ENCODE measurements around the gene METTL24.
"Not testable (repeated sequence)": the region's sequence is repeated elsewhere in the genome, so short reads cannot be mapped to it uniquely, and the experiment has no call there.

Gene METTL24

DNA sequence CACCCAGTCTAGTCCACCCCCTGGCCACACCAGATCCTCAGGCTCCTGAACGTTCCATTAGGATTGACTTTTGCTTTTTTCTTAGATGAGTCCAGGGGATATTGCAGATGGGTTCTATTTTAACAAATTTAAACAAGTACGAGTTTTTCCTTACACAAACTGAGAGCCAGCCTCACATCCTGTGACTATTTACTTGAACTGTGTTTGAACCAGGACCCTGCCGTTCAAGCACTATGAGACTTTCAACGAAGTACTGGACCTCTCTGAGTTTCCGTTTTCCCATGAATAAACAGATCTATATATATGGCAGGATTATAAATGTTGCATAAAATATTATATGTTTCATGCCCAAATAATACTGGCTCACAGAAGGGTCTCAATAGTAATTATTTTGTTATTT lies 1.4 kb upstream of the METTL24 start:
- DNase-seq, result no peak

DNA sequence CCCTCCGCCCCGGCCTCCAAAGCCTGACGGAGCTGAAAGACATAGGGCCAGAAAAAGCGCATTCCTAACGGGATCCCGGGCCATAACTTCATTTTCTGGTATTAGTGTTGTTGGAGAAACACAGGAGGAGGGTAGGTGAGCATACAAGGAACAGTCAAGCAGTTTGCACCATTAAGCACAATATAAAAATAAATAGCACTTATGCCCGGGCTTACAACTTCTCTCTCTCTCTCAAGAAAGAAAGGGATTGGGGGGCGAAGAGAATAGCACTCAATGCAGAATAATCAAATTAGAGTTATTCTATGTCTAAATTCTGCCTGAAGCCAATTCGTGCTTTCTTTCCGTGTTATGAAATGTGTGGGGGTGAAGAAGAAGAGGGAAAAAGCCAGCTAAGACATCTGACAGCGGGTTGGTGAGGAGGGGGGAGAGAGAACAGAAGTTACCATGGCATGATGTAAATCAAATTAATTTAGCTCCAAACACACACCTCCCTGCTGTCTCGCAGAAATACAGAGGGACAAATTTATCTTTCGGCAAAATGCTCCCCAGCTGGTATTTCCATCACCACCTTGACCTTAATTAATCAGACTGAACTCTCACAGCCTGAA lies 508 bp upstream of the METTL24 start:
- DNase-seq, result no peak

DNA sequence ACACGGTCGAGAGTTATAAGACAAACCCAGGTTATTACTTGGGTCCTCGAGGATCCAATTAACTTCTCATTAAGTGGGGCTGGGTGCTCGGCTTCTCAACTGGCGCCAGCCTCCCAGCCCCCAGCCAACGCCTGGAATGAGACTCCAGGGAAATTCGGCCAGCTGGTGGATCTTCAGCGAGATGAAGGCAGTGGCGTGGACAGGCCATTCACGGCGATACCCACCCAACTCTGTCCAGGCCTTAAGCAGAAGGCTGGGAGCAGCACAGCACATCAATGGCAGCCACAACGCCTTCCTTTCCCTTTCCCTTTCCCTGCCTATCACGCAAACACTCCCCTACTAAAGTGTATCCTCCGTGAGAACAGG lies 868 bp downstream of the METTL24 start:
- no peak for DNase-seq

DNA sequence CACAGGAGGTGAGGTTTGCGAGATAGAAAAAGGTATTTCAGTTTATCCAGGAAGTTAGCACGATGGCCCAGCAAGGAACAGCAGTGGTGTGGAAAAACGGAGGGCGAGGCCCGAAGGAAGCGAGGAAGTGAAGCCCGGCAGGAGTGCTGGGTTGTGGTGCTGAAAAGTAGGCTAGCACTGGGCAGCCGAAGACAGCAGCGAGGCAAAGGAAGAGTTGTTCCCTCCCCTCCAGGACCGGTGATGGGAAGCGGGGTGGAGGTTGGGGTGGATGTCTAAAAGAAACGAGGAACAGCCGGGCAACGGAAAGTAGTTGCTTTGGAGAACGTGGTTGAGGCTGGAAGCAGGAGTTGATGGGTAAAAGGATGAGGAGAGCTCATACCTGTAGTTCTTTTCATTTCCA lies 1.4 kb downstream of the METTL24 start:
- no peak for DNase-seq

DNA sequence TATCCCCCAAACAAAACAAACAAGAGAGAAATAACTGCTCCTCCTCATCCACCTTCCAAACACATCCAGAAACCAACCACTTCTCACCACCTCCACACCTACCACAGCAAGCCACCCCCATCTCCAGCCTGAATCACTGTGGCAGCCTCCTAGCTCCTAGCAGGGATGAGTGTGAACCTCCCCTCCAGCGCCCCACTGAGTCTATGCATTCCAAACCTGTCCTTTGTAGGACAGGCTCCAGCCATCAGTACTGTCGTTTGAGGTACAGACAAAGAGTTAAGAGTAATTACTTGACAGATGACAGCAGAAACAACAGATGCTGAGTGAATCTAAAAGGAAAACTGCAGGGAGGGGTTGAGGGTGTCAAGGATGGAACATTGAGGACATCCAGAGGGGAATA lies 2.4 kb downstream of the METTL24 start:
- DNase-seq, result no peak

DNA sequence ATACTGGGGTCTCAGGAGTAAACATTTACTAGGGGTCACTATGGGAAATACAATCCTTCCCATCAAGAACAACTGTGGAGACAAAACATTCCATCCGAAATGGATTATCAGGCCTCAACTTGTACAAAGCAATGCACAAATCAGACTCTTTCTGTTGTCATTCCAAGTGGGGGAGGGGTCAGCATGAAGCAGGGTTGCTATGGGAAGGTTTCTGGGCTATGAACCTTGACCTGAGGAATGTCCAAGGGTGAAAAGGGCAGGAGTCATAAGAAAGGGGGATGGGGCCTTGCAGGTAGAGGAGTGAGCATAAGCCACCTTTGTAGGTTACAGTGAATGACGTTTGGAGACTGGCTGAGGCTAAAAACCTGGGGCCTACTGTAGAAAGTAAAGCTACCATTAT lies 3.1 kb downstream of the METTL24 start:
- no peak for DNase-seq

DNA sequence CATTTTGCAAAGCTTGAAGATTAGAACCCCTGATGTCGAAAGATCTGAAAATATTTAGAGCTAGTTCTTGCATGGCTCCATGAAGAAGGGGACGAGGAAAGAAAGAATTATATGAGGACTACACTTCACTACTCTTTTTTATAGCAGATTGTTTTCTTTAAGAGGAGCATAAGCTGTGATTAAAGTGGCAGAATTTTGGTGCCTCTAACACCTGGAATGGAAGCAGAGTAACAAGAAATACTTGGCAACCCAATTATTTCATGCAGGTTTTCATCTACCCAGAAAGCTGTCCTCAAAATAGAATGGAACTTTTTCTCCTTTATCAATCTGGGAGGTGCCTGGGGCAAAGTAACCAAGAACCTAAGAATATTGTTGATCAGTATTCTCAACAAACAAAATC lies 4.0 kb downstream of the METTL24 start:
- DNase-seq, result no peak

DNA sequence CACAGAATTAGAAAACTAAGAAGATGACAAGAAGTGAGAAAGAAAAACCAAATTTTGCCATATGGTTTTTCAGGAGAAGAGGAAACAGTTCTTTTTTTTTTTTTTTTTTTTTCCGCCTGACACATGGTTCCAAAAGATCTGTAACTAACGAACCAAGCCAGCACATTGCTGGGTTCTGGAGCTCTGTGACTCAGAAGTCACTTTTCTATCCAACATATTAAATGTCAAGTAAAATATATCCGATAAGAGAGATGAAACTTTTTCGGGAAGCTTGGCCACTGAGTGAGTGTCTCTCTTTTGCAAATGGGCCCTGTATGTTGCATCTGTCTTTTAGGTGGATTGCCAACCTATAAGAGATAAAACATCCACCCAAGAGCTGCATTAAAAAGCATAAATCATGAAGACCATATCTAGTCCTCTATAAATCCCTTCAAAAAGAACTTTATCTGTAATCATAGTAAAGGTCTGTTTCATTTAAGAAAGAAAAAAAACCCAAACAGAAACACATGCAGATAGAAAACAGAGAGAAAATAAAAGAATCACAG lies 4.6 kb downstream of the METTL24 start:
- DNase-seq, result no peak

DNA sequence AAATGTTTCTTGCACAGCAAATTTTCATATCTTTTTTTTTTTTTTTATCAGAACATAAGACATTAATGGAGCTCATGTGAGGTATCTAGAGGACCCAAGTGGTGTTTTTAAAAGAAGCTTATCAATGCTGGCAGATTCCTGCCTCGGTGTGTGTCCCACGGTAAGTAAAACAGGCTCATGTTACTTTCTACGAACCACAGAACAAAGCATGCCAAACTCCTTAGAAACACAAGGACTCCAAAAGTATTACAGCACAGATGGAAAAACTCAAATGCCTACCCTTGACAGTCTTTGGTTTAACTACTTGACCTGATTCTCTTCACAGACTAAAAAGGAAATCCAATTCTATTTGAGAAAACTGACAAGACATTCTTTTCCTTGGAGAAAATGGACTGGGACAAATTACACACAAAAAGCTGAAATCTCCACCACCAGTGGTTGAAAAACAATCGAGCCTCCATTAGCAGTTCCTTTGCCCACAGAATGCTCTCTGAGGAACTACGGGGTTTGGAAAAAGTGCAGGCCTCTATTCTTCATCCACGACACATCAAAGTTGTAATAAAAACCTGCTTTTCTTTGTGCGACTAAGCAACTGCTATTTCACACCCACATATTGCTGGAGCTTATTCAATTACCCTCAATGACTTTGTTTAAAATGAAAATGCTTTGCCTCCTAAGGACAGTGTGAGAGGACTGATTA lies 5.4 kb downstream of the METTL24 start:
- no peak for DNase-seq

DNA sequence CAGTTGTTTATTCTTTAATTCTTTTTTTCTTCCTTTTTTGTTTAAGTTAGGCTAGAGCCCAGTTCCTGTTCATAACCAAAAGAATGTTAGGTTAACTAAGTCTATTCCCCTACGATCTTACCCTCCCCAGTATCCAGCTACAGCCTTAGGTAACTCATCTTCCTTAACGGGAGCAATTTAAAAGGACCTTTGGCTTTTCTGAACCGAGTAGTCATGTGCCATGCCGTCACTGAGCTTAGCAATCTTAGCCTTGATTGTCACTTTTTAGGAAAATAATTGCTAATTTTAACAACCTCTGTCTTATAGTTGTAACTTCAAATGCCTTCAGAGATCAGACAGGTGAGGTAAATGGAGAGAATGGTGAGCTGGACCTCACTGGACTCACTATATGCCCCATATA lies 6.2 kb downstream of the METTL24 start:
- no peak for DNase-seq

DNA sequence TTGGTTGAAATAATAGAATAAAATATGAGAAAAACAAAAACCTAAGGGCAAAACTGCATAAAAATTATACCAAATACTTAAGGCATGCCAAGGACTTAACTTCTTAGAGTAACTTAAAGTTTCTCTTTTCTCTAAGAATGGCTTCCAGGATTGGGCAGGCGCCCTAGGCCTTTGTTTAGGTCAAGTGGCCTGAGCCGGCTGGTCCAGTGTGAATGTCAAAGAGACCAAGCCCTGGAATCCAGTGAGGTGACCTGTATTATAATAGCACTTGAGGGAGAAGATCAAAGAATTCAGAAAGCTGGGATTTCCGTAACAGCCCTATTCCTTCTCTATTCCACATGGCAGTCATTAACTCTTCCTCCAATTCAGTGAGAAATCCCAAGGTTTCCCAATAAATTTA lies 6.6 kb downstream of the METTL24 start:
- DNase-seq, result no peak

DNA sequence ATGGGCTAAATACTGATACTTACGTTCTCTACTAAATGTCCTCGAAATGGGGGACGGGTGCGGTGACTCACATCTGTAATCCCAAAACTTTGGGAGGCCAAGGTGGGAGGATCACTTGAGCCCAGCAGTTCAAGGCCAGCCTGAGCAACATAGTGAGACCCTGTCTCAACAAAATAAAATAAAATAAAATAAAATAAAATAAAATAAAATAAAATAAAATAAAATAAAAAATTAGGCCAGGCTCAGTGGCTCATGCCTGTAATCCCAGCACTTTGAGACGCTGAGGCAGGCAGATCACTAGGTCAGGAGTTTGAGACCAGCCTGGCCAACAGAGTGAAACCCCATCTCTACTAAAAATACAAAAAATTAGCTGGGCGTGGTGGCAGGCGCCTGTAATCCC lies 7.6 kb downstream of the METTL24 start:
- not testable (repeated sequence) for DNase-seq

DNA sequence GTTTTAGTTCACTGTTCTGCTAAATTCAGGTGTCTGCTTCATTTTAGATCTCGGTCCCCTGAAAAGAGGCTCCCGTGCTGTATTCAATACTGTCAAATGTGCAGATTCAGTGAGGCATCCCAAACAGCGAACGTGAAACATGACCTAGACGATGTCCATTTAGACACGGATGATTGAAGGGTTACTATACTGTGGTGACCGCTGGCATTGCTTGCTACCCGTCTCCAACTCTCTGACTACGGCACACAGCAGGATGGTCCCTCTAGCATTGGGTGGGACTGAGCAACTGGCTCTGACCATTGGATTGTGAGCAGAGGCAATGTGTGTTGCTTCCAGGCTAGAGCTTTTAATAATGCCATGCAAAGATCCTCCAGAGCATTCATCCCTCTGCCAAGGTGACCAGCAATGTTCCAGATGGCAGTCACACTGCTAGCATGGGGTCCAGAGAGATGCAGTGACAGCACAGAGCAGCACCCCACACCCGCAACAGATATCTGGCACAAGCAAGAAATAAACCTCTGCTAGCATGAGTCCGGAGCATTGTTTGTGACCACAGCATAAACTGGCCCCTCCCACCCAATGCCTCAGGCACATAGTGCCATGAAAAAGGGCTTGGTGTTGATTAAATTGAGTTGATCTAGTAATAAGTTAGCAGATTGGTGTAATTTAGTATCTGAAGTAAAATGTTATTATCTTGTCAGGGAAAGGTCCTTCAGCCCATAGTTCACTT lies 9.0 kb downstream of the METTL24 start:
- DNase-seq, result no peak

DNA sequence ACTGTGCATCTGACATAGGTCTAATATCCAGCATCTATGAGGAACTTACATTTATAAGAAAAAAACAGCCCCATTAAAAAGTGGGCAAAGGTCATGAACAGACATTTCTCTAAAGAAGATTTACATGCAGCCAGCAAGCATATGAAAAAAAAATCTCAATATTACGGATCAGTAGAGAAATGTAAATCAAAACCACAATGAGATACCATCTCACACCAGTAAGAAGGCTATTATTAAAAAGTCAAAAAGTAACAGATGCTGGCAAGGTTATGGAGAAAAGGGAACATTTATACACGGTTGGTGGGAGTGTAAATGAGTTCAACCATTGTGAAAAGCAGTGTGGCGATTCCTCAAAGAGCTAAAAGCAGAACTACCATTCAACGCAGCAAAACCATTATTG lies 13.1 kb downstream of the METTL24 start:
- DNase-seq, result no peak

DNA sequence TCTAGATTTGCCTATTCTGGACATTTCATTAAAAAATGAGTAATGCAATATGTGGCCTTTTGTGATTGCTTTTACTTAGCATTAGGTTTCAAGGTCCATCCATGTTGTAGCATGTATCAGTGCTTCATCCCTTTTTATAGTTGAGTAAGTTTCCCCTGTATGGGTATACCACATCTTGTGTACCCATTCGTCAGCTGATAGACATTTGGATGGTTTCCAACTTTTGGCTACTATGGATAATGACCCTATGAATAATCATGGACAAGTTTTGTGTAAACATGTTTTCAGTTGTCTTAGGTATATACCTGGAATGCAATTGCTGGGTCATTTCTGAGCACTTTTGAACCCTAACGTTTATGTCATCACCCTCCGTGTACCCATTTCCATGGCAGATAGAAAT lies 15.4 kb downstream of the METTL24 start:
- no peak for DNase-seq

DNA sequence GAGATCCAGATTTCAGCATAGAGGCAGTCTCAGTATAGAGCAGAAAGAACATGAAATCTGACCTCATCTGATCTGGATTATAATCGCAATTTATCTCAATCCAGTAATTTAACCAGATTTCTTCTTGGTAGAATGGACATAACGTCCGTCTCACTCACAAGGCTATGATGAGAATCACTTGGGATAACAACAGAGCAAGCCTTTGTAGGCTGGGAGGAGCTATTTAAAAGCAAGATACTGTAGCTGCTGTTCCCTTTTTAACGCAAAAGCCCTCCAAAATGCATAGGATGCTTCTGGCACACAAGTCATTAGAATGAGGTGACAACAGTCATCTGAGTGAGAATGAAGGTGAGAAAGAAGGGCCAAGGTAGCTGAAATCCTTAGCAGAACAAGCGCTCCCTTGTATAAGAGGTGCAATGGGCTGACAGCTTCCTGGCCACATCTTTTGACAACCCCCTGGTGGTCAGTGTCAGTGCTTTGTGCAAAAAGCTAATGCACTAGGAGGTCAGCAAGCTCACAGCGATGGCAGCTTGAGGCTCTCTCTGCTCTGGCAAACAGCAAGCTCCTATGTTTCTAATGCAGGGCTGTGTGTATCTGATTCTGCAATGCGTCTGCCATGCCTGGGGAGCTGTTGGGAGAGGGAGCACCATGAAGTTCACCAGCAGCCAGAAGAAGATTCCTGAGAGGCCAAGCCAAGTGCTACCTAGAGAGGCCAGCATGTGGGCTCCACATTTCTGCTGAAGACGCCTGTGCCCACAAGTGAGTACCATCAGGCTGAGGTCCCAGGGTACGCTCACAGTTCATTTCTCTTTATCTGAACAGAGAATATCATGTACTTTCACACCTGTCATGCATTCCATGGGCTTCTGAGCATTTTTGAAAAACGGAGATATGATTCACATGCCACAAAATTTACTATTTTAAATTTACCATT lies 16.2 kb downstream of the METTL24 start:
- no peak for DNase-seq

DNA sequence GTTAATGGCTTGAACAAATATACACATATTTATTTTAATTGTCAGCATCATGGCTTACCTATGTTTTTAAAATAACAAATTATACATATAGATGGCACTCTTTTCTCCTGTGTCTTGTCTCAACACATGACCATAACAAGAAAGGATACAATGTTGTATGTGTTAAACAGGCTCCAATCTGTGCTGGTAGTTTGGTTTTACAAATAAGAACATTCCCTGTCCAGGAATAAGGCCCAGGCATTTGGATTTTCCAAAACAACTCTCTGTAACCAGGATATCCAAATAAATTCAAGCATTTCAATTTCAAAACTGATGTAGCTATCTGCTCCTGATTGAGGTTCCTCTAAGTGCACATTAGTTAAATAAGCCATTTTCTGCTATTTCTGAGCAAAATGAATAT lies 17.1 kb downstream of the METTL24 start:
- DNase-seq, result no peak

DNA sequence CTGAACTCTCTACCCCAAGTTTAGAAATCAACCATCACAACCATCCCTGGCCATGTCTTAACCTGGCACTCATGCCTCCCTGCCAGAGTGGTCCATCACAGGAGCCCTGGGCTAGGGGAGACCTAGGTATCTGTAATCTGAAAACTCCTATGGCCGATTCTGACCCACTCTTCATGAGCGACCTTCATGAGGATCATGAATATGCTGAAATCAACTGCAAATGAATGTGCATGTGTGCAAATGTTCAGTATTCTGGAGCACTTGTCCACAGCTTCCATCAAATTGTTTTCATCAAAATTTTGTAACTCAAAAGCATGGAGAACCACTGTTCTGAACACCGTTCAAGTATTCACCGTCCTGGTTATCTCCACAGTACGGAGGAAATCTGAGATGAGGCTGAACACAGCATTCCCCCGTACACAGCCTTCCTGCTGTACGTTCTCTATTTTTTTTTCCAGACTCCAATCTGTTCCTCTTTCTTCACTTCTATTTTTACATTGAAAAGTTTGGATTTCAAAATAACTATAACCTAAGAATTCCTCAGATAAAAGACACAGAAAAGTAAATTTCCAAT lies 17.7 kb downstream of the METTL24 start:
- DNase-seq, result no peak

DNA sequence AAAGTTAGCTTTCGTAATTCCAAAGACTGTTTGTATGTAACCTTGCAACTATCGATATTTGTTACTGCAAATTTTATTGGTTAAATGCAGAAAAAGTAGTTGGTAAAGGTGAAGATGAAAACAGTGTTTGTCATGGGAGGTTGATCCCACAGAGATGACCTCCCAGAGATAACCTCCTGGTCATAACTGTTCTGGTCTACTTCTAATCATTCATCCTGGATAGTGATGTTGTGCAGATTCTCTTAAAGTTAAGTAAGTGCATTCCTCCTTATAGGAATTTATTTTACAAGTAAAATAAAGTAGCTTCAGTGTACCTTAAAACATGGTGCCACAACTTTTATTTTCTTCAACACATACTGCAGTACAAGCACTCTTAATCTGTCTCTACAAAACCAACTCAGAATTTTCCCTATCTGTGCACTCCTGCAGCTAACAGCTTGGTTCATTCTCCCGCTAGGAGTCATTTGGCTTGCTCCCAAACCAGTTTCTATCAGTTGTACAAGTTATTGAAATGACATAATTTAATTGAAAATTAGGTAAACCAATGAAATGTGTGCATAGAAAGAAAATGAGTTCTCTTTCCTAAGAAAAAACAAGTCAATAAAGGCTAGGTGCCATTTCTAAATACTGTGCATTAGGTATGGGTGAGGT lies 19.2 kb downstream of the METTL24 start:
- no peak for DNase-seq

DNA sequence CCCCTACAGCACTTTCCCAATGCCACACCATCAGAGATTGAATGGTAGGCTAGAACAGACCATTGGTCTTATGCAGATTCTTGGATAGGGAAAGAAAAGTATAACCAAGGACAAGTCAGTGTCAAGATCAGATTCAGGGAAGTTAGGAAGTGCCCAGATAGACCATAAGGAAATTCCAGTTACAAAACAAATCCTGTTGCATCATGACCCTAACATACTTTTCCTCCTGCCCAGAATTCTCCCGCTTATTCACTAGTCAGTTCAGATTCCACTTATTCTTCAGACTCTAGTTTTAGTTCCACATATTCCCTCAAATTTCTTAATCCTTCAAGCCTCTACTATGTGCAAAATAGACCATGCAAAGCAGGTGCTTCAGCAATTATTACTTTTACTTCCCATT lies 20.7 kb downstream of the METTL24 start:
- DNase-seq, result no peak

DNA sequence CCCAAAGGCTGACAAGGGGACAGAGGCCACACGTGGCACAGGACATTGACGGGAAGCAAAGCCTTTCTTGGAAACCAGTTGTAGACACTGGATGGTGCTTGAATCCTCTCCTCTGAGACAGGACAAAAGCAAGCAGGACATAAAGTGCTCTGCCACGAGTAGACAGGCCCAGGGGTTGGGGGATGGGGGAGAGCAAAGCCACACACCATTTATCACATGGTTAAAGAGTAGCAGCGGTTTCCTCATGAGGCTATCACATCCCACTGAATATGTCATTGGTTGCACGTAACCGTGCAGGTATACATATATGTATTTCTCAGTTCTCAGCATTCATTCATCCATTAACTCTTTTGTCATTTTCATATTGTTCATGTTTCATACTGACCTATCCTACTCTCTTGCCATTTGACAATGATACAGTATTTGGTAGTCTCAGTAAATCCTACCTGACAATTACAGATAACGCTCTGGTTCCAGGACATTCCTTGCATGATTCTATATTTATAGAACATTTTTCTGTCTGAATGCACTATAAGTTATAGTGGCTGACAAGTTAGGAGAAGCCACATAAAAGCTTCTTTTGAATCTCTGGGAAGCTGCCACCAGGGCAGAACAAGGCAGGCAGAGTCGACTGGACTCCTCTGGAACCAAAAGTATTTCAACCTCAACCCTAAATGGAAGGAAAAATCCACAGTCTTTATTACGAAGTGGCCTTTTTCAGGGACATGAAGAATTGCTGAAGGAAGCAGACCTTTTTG lies 23.5 kb downstream of the METTL24 start:
- no peak for DNase-seq

Measured in CD4-positive, alpha-beta T cell treated with Interleukin-4 for 4 hours (primary cell).